BE2C (cell line): ENCODE measurements around the gene APPL2.
A peak's percentile ranks its signal among the peaks of the same experiment; 100 is the strongest.

Experiments
- DNase-seq: peaks from one replicate; pipeline ENCODE4 v3.0.0-alpha.2; 2020
- H3K27me3 ChIP-seq: fragments of 250-450 bp; sonication (Bioruptor Pico); 2 replicates; pipeline ENCODE4 v1.5.1; 2020; ENCODE audit warnings: mild to moderate bottlenecking
- H3K36me3 ChIP-seq: fragments of 250-450 bp; sonication (Bioruptor Pico); 2 replicates; pipeline ENCODE4 v1.5.1; 2020; ENCODE audit warnings: mild to moderate bottlenecking
- H3K4me1 ChIP-seq: fragments of 250-450 bp; sonication (Bioruptor Pico); 2 replicates; pipeline ENCODE4 v1.5.1; 2020
- H3K4me3 ChIP-seq: 2 replicates; pipeline ENCODE4 v1.5.1; 2011; ENCODE audit warnings: low read depth, low read length
- H3K9me3 ChIP-seq: fragments of 250-450 bp; sonication (Bioruptor Pico); 2 replicates; pipeline ENCODE4 v1.5.1; 2020
- CTCF ChIP-seq: IDR thresholded peaks from 2 replicates; pipeline ENCODE4 v1.5.1; 2012; ENCODE audit warnings: mild to moderate bottlenecking, low read depth, low read length

APPL2 gene

GRCh38 chr12:105278043-105278697 lies 42.2 kb upstream of the APPL2 start:
- no peaks in the 10 kb centered on the region for H3K36me3 ChIP-seq
- TF ChIP-seq CTCF = 0 out of 2 replicates have a peak, but pooled peaks have one; percentile 13
- H3K4me1 ChIP-seq = no peaks in the 10 kb centered on the region
- DNase-seq = no peak
- no peak overlapping the region for H3K4me3 ChIP-seq
- peaks cover 4% of the 10 kb centered on the region; the same call in 1 of the 2 replicates for H3K27me3 ChIP-seq
- H3K9me3 ChIP-seq = no peaks in the 10 kb centered on the region

- Histone ChIP-seq H3K27me3 (peaks cover 4% of the 10 kb centered on the region; the same call in 1 of the 2 replicates), H3K36me3 (no peaks in the 10 kb centered on the region), H3K4me3 (no peak overlapping the region), H3K4me1 (no peaks in the 10 kb centered on the region), H3K9me3 (no peaks in the 10 kb centered on the region)
- no peak for DNase-seq
- TF ChIP-seq CTCF = no peak
Observed at GRCh38 chr12:105275997-105276733, 40.2 kb upstream of the APPL2 start.

DNA sequence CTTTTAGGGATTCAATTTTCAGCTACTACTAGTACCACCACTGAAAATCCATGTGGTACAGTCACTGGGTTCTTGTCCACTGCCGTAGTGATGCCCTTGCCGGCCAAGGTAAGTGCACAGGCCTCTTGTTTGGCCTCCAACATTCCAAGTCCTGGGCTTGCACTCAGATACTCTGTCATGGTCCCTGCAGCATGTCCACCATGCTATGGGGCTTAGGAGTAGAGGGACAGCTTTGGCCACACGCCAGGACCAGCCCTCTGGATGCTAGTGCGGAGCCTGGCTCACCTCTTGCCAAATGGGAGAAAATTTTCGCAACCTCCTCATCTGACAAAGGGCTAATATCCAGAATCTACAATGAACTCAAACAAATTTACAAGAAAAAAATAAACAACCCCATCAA lies 38.6 kb upstream of the APPL2 start:
- no peak for TF ChIP-seq CTCF
- H3K4me3 ChIP-seq = no peak overlapping the region
- H3K36me3 ChIP-seq = no peaks in the 10 kb centered on the region
- no peaks in the 10 kb centered on the region for H3K9me3 ChIP-seq
- H3K4me1 ChIP-seq = no peaks in the 10 kb centered on the region
- H3K27me3 ChIP-seq = no peaks in the 10 kb centered on the region; the same call in 1 of the 2 replicates
- DNase-seq = no peak

- no peaks in the 10 kb centered on the region for H3K4me1 ChIP-seq
- H3K36me3 ChIP-seq = no peaks in the 10 kb centered on the region
- DNase-seq = no peak
- no peak for TF ChIP-seq CTCF
- no peak overlapping the region for H3K4me3 ChIP-seq
- no peaks in the 10 kb centered on the region for H3K9me3 ChIP-seq
- H3K27me3 ChIP-seq = peaks cover 2% of the 10 kb centered on the region; the same call in 1 of the 2 replicates
Observed at GRCh38 chr12:105273601-105274000, 37.6 kb upstream of the APPL2 start.

- DNase-seq = no peak
- Histone ChIP-seq H3K4me3 (no peak overlapping the region), H3K4me1 (no peaks in the 10 kb centered on the region), H3K27me3 (peaks cover 2% of the 10 kb centered on the region; the same call in 1 of the 2 replicates), H3K9me3 (no peaks in the 10 kb centered on the region), H3K36me3 (no peaks in the 10 kb centered on the region)
- no peak for TF ChIP-seq CTCF
Observed at GRCh38 chr12:105272814-105273416, 36.9 kb upstream of the APPL2 start.
